Stimulated activated CD8-positive, alpha-beta memory T cell treated with anti-CD3 and anti-CD28 coated beads, Interleukin-4, amount 100 ng/mL, for 24 hours (primary cell): ENCODE measurements around the gene SYT1.

Experiments
- DNase-seq: peaks from one replicate; pipeline ENCODE4 v3.0.0-alpha.2; 2020; ENCODE audit warnings: low read depth

SYT1 gene

GRCh38 chr12:79223761-79224160 is 359.2 kb downstream of the SYT1 start:
- no peak for DNase-seq

DNA sequence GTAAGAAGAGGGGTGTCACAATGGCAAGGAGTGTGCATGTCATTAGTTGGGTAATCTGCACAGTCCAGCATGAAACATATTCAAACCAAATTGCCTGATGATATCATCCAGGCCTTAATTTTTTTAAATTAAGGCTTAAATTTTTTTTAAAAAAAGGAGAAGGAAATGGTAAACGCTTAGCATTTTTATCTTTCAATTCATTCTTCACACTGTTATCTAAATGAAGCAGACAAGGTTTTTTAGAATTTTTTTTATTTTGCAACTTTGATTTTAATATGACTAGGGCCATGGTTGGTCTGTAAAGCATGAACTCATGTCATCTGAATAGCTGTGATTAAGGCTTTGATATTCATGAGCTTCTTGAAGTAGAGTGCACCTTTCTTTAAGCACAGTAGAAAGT is 362.5 kb downstream of the SYT1 start:
- DNase-seq: no peak

DNA sequence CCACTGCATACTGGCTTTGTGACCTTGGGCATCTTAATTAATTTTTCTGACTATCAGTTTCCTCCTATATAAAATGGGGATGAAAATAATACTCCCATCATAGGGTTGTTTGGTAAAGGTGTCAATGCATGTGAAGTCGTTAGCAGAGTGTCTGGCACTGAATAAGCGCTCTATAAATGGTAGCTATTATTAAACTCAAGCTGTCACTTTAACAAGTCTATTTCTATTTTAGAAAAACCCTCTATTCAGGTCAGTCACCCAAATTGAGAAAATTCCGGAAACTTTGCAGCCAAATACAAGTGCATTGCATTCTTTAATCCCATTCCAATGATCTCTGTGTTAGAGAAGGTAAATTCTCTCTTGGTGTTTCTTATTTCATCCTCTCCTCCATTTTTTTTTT is 363.1 kb downstream of the SYT1 start:
- DNase-seq: no peak

DNA sequence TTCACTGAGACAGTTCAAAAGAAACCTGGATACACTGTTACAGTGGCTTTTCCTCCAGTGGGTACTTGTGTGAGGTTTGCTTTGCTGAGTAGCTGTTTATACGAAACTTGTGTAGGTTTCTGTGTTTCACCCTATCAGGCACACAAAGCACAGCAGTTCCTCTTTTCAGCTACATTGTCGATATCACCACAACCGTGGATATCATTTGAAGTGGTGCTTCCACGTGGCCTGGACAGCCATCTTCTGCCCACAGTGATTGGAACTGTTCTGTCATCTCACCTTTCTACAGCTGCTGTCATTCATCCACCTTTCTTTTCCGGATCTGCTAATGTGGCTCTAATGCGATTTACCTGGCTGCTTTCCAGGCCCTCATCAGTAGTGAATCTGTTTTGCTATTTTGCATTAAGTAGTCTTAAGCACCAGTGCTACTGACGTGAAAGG is 368.8 kb downstream of the SYT1 start:
- DNase-seq: no peak

- no peak for DNase-seq
These were observed 372.3 kb downstream of the SYT1 start for GRCh38 chr12:79236920-79237319.

GRCh38 chr12:79238246-79238645 is 373.7 kb downstream of the SYT1 start:
- DNase-seq: no peak

DNA sequence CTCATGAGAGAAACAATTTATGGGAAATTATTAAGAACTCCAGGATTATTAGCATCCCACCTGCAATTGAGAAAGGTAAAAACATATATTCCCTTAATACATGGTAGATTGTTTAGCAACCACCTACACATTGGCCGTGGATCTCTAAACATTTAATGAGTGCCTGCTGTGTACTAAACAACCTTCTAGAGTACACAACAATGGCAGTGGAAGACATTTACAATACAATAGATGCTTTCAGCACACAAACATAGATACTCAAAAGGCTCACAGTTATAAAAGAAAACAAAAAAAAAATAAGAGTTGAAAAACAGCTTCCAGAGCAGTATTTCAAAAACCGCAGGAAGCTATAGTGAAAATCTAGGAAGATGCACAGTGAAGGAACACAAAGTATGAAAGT is 382.9 kb downstream of the SYT1 start:
- DNase-seq: no peak

GRCh38 chr12:79250186-79250585 is 385.6 kb downstream of the SYT1 start:
- no peak for DNase-seq

GRCh38 chr12:79250960-79251755 is 386.6 kb downstream of the SYT1 start:
- no peak for DNase-seq

DNA sequence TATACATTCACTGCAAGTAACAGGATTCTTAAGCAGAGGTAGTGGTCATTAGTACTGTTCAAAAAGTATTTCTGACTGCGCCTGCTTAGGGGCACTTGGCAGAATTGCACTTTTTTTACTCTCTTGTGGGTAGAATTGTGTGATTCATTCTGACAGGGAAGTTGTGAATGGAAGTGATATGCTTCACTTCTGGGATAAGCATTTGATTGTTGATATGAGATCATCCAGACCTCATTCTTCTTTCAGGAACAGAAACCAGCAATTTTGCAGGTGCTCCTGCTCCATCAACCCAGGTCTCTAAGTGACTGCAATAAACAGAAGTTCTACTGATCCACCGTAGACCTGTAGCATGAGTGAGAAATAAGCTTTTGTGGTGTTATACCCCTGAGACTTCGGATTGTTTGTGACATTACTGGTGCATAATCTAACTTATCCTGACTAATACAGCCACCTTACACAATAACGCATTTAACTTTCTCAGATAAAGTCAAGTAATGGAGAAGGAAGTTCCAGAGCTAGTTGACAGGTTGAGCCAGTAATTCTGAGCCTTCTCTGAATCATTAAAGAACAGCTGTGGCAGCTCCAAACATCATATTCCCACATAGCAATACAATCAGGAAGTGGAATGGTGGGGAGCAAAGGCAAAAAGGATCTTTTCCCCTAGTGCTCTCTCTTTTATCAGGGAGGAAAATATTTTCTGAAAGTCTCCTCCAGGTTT is 387.9 kb downstream of the SYT1 start:
- no peak for DNase-seq

DNA sequence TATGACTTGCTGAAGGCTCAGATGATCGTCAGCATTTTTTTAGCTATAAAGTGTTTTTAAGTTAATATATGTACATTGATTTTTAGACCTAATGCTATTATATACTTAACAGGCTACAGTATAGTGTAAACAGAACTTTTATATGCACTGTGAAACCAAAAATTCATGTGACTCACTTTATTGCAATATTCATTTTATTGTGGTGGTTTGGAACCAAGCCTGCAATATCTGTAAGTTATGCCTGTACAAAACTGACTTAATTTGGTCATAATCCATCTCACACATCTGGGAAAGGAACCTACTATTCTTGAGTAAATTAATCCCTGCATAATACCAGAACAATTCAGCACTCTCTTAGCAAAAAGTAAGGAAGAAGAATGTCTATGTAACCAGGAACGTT is 390.7 kb downstream of the SYT1 start:
- no peak for DNase-seq

- no peak for DNase-seq
These were observed 396.3 kb downstream of the SYT1 start for GRCh38 chr12:79260923-79261322.

GRCh38 chr12:79262938-79263337 is 398.4 kb downstream of the SYT1 start:
- no peak for DNase-seq

- no peak for DNase-seq
These were observed 402.0 kb downstream of the SYT1 start for GRCh38 chr12:79266343-79267144.

DNA sequence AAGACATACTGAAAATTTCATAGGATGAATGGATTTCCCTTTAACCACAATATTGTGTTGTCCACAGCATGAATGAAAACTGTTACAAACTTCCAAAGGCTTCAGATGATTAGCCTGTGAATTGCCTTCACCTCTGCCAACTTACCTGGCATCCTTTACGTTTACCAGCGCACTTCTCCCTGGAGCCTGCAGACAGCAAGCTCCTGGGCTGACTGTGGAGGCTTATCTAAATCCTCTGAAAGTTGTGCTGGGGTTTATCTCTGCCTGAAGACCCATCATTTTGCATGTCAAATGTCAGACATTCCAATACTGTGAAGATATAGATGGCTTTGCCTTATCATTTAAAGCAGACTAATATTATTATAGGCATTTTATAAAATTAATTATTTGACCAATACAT is 403.0 kb downstream of the SYT1 start:
- DNase-seq: no peak

DNA sequence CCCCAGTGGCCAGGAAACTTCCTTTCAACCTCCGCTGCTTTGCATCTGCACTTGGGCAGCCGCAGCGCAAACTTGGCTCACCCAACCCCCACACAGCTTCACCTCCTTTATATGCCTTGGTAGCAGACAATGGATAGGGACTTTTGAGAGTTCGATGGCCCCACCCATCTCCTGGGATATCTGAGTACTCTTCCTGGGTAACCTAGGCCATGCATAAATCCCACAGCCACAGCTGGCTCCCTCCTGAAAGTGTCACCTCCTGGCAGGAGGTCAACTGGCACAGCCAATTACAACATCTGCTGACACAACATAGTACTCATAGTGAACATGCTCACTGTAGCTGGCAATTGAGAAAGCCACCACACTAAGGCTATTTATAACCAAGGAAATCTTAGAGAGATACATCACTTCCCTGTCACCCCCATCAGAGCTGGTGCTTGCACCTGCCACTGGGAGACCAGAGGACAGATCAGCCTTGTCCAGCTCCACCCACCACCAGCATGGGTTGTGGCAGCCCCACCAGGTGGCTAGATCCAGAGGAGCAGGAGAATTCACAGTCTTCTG is 410.0 kb downstream of the SYT1 start:
- no peak for DNase-seq

DNA sequence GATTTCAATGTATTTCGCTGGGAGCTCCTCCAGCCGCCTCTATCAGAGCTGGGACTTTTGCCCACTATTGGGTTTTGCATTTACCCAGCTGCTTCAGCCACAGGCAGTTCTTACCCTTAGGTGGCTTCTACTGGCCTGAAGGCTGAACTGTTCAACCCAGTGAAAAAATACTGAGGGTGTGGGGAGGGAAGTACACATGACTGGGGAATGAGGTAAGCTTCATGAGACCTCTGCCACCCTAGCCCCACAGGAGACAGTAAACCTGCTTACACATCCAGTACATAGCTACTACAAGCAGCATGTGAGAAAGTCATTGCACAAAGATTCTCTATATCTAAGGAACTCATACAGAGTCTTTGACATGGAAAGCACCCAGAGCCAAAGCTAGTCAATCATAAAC is 411.1 kb downstream of the SYT1 start:
- DNase-seq: no peak

DNA sequence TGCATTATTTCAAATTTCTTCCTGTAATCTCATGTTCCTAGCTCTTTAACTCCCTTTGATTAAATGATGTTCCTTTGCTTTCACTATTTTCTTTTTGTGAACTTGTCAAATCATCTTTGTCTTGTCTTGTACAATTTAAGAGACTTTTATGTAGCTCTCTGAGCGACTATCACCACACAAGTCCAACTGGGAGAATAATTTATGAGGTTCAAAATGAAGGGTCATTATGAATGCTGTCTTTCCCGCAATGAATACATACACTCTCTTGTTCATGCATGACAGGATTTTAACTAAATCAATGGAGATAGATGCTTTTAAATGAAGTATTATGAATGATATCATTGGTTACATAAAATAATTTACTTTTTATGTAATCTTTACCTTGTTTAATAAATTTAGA is 418.8 kb downstream of the SYT1 start:
- no peak for DNase-seq

DNA sequence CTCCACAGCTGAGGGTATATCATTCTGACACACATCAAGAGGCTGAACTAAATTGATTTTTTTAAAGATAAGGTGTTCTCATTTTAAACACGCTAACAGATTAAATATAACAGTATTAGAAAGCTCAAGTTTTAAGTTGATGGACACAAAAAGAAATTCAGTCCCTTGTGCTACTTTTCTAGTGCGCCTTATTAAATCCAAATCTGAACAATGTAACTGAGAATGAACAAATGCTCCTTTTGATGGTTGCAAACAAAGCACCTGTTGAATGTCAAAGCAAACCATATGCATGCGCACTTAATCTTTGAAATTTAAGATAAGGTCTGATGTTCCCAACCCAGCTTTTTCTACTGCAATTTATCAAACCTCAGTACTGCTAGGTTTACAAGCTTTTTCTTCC is 424.3 kb downstream of the SYT1 start:
- DNase-seq: no peak

GRCh38 chr12:79291711-79292110 is 427.1 kb downstream of the SYT1 start:
- no peak for DNase-seq

DNA sequence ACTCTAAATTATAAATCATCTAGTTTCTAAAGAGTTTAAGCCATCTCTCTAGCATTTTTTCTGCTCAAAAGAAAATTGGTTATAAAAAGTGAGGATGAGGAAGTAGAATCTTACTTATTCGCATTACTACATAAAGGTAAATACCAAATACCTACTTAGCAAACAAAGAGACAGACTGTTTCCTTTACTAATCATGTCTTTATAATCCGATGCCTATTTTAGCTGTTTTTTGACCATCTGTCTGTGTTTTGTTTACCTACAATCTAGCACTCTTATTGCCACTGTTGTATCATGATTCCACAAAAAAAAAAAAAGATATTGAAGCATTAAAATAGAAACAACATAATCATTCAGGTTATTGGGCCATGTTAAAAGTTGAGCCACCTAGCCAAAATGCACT is 430.0 kb downstream of the SYT1 start:
- no peak for DNase-seq

DNA sequence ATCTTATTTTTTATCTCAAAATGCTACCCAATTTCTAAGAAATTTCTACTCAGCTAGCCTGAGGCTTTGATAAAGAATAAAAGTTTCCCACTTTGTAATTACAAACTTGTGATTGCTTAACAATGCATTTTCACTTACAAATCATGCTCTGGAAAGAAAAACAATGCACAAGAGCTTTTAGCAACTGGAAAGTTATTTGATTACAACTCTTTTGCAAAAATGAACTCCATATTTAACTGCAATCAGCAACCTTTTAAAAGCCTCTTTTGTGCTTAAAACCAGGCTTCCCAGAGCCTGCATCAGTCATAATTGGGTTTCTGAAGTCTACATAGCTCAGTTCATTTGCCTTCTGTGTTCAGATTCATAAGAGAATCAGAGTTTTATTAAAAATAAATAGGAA is 431.0 kb downstream of the SYT1 start:
- DNase-seq: no peak

- DNase-seq: no peak
These were observed 431.6 kb downstream of the SYT1 start for GRCh38 chr12:79296133-79296532.
